Immature natural killer cell (primary cell): ENCODE results near the gene PLAAT4. TPM values are rescaled to one million over a fixed set of nuclear protein-coding genes. Genes with fewer than 3 reads are reported as not detected.
A peak's percentile ranks its signal among the peaks of the same experiment; 100 is the strongest.

Experiments used
- DNase-seq, 3 donors: peaks; one replicate each; pipeline ENCODE4 v3.0.0; 2022; ENCODE audit warnings: mixed read lengths in 1 of 3
- H3K27ac Mint-ChIP-seq, 6 donors: one replicate each; pipeline ENCODE4 v1.8.0; 2020; ENCODE audit warnings: mixed read lengths in 6 of 6, mild to moderate bottlenecking in 5 of 6, inconsistent platforms in 4 of 6, moderate library complexity in 3 of 6
- H3K27me3 Mint-ChIP-seq, 3 donors: one replicate each; pipeline ENCODE4 v1.8.0; 2020 to 2021; ENCODE audit warnings: low read depth in 3 of 3, mild to moderate bottlenecking in 3 of 3, mixed read lengths in 3 of 3, moderate library complexity in 3 of 3, inconsistent platforms in 1 of 3
- H3K36me3 Mint-ChIP-seq, 3 donors: one replicate each; pipeline ENCODE4 v1.8.0; 2020; ENCODE audit warnings: mixed read lengths in 3 of 3, inconsistent platforms in 2 of 3, mild to moderate bottlenecking in 2 of 3
- H3K4me1 Mint-ChIP-seq, 2 donors: one replicate each; pipeline ENCODE4 v1.8.0; 2020; ENCODE audit warnings: inconsistent platforms in 2 of 2, mild to moderate bottlenecking in 2 of 2, mixed read lengths in 2 of 2, moderate library complexity in 1 of 2
- H3K4me3 Mint-ChIP-seq, 5 donors: one replicate each; pipeline ENCODE4 v1.8.0; 2020; ENCODE audit warnings: mild to moderate bottlenecking in 5 of 5, mixed read lengths in 5 of 5, inconsistent platforms in 3 of 5, moderate library complexity in 3 of 5
- H3K9me3 Mint-ChIP-seq, 6 donors: one replicate each; pipeline ENCODE4 v1.8.0; 2020; ENCODE audit warnings: mild to moderate bottlenecking in 6 of 6, mixed read lengths in 6 of 6, inconsistent platforms in 4 of 6, moderate library complexity in 3 of 6
- polyA plus RNA-seq, 3 donors: library from polyadenylated mRNA; unstranded; fragments of 300-500 nt; fragmentation: Illumina TruSeq; gene quantifications; one replicate each; pipeline ENCODE4 v1.2.3, GENCODE V29; 2021

The PLAAT4 gene
- 100 to 1,000 TPM; 886 to 933 (median 906) TPM for polyA plus RNA-seq

GRCh38 chr11:63536669-63537292 lies at the start of gene PLAAT4:
TSS of gene PLAAT4 (plus strand) at chr11:63536808. CDS start at chr11:63536869, 61 bp downstream.
- H3K9me3 Mint-ChIP-seq = no peaks in the 10 kb centered on the region
- H3K4me3 Mint-ChIP-seq = peak within 1 kb of the TSS; percentile 96 to 99 (median 98)
- H3K27me3 Mint-ChIP-seq = peaks cover 0 to 6% (median 5%) of the 10 kb centered on the region in 3 donors
- peak within 1 kb of the TSS; percentile 95 to 98 (median 98) for H3K27ac Mint-ChIP-seq
- peaks cover 91 to 100% of the 10 kb centered on the region in 2 donors for H3K4me1 Mint-ChIP-seq
- peak; percentile 66 to 72 (median 71) for DNase-seq
- peaks cover 8 to 10% (median 9%) of the 10 kb centered on the region in 3 donors for H3K36me3 Mint-ChIP-seq

- Mint-ChIP-seq H3K27ac (peak overlapping the region in 1 of 6 donors; percentile 9), H3K4me3 (no peak overlapping the region), H3K36me3 (peaks cover 0 to 8% (median 7%) of the 10 kb centered on the region in 3 donors), H3K9me3 (peaks cover 2 to 12% (median 4%) of the 10 kb centered on the region in 6 donors), H3K4me1 (peaks cover 7 to 17% of the 10 kb centered on the region in 2 donors), H3K27me3 (peaks cover 3 to 9% (median 4%) of the 10 kb centered on the region in 3 donors)
- no peak for DNase-seq
Observed at GRCh38 chr11:63488789-63489188, 47.8 kb upstream of the PLAAT4 start.

- peaks cover 0 to 14% (median 4%) of the 10 kb centered on the region in 3 donors for H3K27me3 Mint-ChIP-seq
- peak overlapping the region; percentile 6 to 80 (median 64) for H3K4me3 Mint-ChIP-seq
- no peak overlapping the region for H3K27ac Mint-ChIP-seq
- DNase-seq = no peak
- peaks cover 0 to 6% (median 6%) of the 10 kb centered on the region in 3 donors for H3K36me3 Mint-ChIP-seq
- H3K4me1 Mint-ChIP-seq = peaks cover 7 to 17% of the 10 kb centered on the region in 2 donors
- H3K9me3 Mint-ChIP-seq = peaks cover 2 to 7% (median 4%) of the 10 kb centered on the region in 6 donors
Observed at GRCh38 chr11:63489879-63490278, 46.7 kb upstream of the PLAAT4 start.

GRCh38 chr11:63490551-63491239 lies 45.9 kb upstream of the PLAAT4 start, which contains the start of gene PLAAT5:
TSS of gene PLAAT5 (minus strand) at chr11:63491167. CDS start at chr11:63491034, 133 bp downstream.
- Mint-ChIP-seq H3K36me3 (peaks cover 0 to 3% (median under 1%) of the 10 kb centered on the region in 3 donors), H3K4me1 (peaks cover 7 to 17% of the 10 kb centered on the region in 2 donors), H3K27me3 (peaks cover 0 to 14% (median 7%) of the 10 kb centered on the region in 3 donors), H3K9me3 (peaks cover 0 to 6% (median 1%) of the 10 kb centered on the region in 6 donors), H3K4me3 (peak within 1 kb of the TSS; percentile 84 to 94 (median 87)), H3K27ac (peak within 1 kb of the TSS in 3 of 6 donors; percentile 57 to 63 (median 61))
- peak in 2 of 3 donors; percentile 18 to 29 for DNase-seq

GRCh38 chr11:63491240-63491587 lies 45.4 kb upstream of the PLAAT4 start:
- Mint-ChIP-seq H3K27me3 (peaks cover 0 to 14% (median 7%) of the 10 kb centered on the region in 3 donors), H3K36me3 (peaks cover 0 to 3% (median 0%) of the 10 kb centered on the region in 3 donors), H3K4me3 (peak overlapping the region; percentile 84 to 94 (median 87)), H3K9me3 (peaks cover 0 to 6% (median 0%) of the 10 kb centered on the region in 6 donors), H3K27ac (peak overlapping the region in 3 of 6 donors; percentile 57 to 63 (median 61)), H3K4me1 (peaks cover 7 to 17% of the 10 kb centered on the region in 2 donors)
- DNase-seq = no peak

- Mint-ChIP-seq H3K27ac (peak overlapping the region in 1 of 6 donors; percentile 61), H3K36me3 (peaks cover 0 to 3% (median 0%) of the 10 kb centered on the region in 3 donors), H3K4me3 (peak overlapping the region; percentile 44 to 94 (median 65)), H3K9me3 (peaks cover 0 to 6% (median 0%) of the 10 kb centered on the region in 6 donors), H3K4me1 (peaks cover 7 to 17% of the 10 kb centered on the region in 2 donors), H3K27me3 (peaks cover 0 to 14% (median 7%) of the 10 kb centered on the region in 3 donors)
- DNase-seq = no peak
Observed at GRCh38 chr11:63491636-63492372, 44.8 kb upstream of the PLAAT4 start.

- Mint-ChIP-seq H3K4me1 (peaks cover 7 to 17% of the 10 kb centered on the region in 2 donors), H3K27me3 (peaks cover 0 to 14% (median 9%) of the 10 kb centered on the region in 3 donors), H3K4me3 (peak overlapping the region in 3 of 5 donors; percentile 39 to 57 (median 40)), H3K36me3 (peaks cover 0 to 3% (median 0%) of the 10 kb centered on the region in 3 donors), H3K9me3 (peaks cover 0 to 6% (median 0%) of the 10 kb centered on the region in 6 donors), H3K27ac (no peak overlapping the region)
- DNase-seq = no peak
Observed at GRCh38 chr11:63492441-63492840, 44.2 kb upstream of the PLAAT4 start.

- Mint-ChIP-seq H3K36me3 (peaks cover 0 to 3% (median 0%) of the 10 kb centered on the region in 3 donors), H3K27me3 (peaks cover 0 to 14% (median 10%) of the 10 kb centered on the region in 3 donors), H3K27ac (no peak overlapping the region), H3K9me3 (peaks cover 0 to 6% (median 0%) of the 10 kb centered on the region in 6 donors), H3K4me3 (peak overlapping the region in 1 of 5 donors; percentile 16), H3K4me1 (peaks cover 7 to 17% of the 10 kb centered on the region in 2 donors)
- no peak for DNase-seq
Observed at GRCh38 chr11:63493127-63493526, 43.5 kb upstream of the PLAAT4 start.

- DNase-seq = no peak
- H3K36me3 Mint-ChIP-seq = peaks cover 0 to 11% (median 7%) of the 10 kb centered on the region in 3 donors
- peaks cover 2 to 14% (median 10%) of the 10 kb centered on the region in 3 donors for H3K27me3 Mint-ChIP-seq
- no peak overlapping the region for H3K27ac Mint-ChIP-seq
- peaks cover 4 to 12% (median 6%) of the 10 kb centered on the region in 6 donors for H3K9me3 Mint-ChIP-seq
- peaks cover 7 to 17% of the 10 kb centered on the region in 2 donors for H3K4me1 Mint-ChIP-seq
- H3K4me3 Mint-ChIP-seq = no peak overlapping the region
Observed at GRCh38 chr11:63494975-63495374, 41.6 kb upstream of the PLAAT4 start.

- Mint-ChIP-seq H3K36me3 (peaks cover 0 to 17% (median 14%) of the 10 kb centered on the region in 3 donors), H3K27me3 (peaks cover 0 to 7% (median 6%) of the 10 kb centered on the region in 3 donors), H3K4me3 (no peak overlapping the region), H3K4me1 (no peaks in the 10 kb centered on the region), H3K27ac (no peak overlapping the region), H3K9me3 (peaks cover 8 to 21% (median 13%) of the 10 kb centered on the region in 6 donors)
- no peak for DNase-seq
Observed at GRCh38 chr11:63499874-63500273, 36.7 kb upstream of the PLAAT4 start.

- no peak overlapping the region for H3K4me3 Mint-ChIP-seq
- H3K9me3 Mint-ChIP-seq = peaks cover 6 to 21% (median 13%) of the 10 kb centered on the region in 6 donors
- no peak overlapping the region for H3K27ac Mint-ChIP-seq
- no peak for DNase-seq
- H3K36me3 Mint-ChIP-seq = peaks cover 0 to 17% (median 14%) of the 10 kb centered on the region in 3 donors
- H3K4me1 Mint-ChIP-seq = peaks cover 12 to 13% of the 10 kb centered on the region in 2 donors
- peaks cover 0 to 7% (median 2%) of the 10 kb centered on the region in 3 donors for H3K27me3 Mint-ChIP-seq
Observed at GRCh38 chr11:63501236-63501635, 35.4 kb upstream of the PLAAT4 start.

GRCh38 chr11:63502252-63502820 lies 34.3 kb upstream of the PLAAT4 start:
- H3K27ac Mint-ChIP-seq = no peak overlapping the region

More at GRCh38 chr11:63502252-63502820, 34.3 kb upstream of the PLAAT4 start:
- Mint-ChIP-seq H3K9me3 (peaks cover 6 to 21% (median 13%) of the 10 kb centered on the region in 6 donors), H3K27me3 (peaks cover 2 to 7% (median 3%) of the 10 kb centered on the region in 3 donors), H3K36me3 (peaks cover 0 to 17% (median 14%) of the 10 kb centered on the region in 3 donors), H3K4me3 (no peak overlapping the region), H3K4me1 (peaks cover 18 to 20% of the 10 kb centered on the region in 2 donors)
- no peak for DNase-seq
